Gastrocnemius medialis (tissue), 4 donors: ENCODE results near the gene CYB5B.

Experiments used
- CTCF ChIP-seq, 5 experiments: fragments of 450-650 bp in 3 of 5; fragments of 200-600 bp in 2 of 5; sonication (generic) in 2 of 5; IDR thresholded peaks in 4 of 5; conservative IDR thresholded peaks in 1 of 5; 1 replicate in 4 of 5; 2 replicates in 1 of 5; pipeline ENCODE4 v1.5.1; 2016 to 2019; ENCODE audit warnings: antibody characterized with exemption in 5 of 5, mild to moderate bottlenecking in 3 of 5, moderate library complexity in 3 of 5
- POLR2A ChIP-seq, 2 donors: fragments of 450-650 bp; IDR thresholded peaks; one replicate each; pipeline ENCODE4 v1.6.1; 2017; ENCODE audit warnings: antibody characterized with exemption in 2 of 2, mild to moderate bottlenecking in 2 of 2, moderate library complexity in 2 of 2

- TF ChIP-seq CTCF (IDR thresholded peaks at IDR 0.05 in 4 of 5, conservative IDR thresholded peaks at IDR 0.05 in 1 of 5) = no peak
- TF ChIP-seq POLR2A (IDR thresholded peaks at IDR 0.05) = no peak
These were observed 66.4 kb downstream of the CYB5B start for GRCh38 chr16:69490707-69491324.
